Measurements from ENCODE around the gene SH3GL2.

The SH3GL2 gene

DNA sequence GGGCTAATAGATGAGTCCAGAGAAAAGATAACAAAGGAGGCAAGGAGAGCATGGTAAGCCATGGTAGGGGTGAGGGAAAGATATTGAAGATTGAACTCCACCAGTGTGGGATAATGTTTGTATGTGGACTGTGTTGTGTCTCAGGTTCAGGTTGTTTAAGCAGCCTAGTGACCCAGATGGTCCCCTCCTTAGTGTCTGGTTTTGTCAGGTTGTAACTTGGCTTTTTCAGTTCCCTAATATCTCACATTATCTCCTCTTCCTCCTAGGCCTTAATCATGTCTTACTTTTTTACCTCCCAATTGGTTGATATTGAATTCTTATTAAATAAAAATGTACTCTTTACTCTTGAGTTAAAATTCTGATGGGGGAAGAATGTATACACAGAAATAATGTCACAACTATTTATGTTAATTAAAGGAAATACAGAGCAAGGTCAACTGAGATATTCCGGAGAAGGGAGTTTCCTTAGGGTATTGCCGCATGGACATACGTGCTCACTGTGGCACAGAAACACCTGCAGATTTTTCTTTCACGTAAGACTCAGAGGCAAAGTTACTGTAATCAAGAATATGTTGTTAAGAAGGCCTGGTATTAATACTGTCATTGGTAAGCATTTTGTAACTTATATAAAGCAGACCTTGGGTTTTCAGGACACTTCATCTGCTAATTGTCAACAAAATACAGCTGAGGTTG, 23.4 kb upstream of the SH3GL2 start:
- no peak for DNase-seq (ENCODE audit: low read depth)
- no peak overlapping the region for H3K4me3 ChIP-seq (ENCODE audit: low read length)
- TF ChIP-seq, protein P1, sequence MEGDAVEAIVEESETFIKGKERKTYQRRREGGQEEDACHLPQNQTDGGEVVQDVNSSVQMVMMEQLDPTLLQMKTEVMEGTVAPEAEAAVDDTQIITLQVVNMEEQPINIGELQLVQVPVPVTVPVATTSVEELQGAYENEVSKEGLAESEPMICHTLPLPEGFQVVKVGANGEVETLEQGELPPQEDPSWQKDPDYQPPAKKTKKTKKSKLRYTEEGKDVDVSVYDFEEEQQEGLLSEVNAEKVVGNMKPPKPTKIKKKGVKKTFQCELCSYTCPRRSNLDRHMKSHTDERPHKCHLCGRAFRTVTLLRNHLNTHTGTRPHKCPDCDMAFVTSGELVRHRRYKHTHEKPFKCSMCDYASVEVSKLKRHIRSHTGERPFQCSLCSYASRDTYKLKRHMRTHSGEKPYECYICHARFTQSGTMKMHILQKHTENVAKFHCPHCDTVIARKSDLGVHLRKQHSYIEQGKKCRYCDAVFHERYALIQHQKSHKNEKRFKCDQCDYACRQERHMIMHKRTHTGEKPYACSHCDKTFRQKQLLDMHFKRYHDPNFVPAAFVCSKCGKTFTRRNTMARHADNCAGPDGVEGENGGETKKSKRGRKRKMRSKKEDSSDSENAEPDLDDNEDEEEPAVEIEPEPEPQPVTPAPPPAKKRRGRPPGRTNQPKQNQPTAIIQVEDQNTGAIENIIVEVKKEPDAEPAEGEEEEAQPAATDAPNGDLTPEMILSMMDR (conservative IDR thresholded peaks at IDR 0.05; ENCODE audit: low read depth, low read length), result no peak

DNA sequence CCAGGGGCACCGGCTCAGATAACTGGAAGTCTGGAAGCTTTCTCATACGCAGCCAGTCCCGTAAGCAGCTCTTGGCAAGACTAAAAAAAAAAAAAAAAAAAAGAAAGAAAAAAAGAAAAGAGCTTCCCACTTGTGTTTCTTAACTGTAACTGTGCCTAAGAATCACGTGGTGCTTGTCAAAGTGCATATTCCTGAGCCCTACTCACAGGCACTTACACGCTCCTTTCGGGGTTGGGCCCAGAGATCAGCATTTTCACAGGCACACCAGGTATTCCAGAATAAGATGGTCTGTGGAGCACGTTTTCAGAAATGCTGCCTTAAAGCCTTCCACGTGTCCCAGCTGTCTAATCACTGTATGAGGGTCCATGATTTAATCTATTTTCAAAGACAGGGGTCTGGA, 22.6 kb upstream of the SH3GL2 start:
- DNase-seq (ENCODE audit: low read depth), result no peak
- no peak overlapping the region for H3K4me3 ChIP-seq (ENCODE audit: low read length)
- TF ChIP-seq, protein P1 (conservative IDR thresholded peaks at IDR 0.05; ENCODE audit: low read depth, low read length), result no peak

DNA sequence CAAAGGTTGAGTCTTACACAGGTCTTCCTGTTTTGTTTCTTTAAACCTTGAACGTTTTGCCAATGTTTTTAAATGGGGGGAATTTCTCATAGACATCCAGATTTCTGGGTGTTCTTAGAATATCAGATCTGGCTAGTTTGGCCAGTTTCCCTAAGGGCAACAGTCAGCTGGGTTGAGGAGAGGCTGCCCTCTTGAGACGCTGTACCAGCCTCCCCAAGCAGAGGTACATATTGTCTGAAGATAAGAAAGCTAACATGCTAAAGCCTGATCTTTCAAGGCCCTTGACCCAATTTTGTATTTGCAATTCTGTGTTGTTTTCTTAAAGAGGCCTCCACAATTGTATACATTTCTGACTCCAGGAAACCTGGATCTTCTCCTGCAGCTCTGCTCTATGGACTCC, 21.9 kb upstream of the SH3GL2 start:
- no peak overlapping the region for H3K4me3 ChIP-seq (ENCODE audit: low read length)
- TF ChIP-seq, protein P1 (conservative IDR thresholded peaks at IDR 0.05; ENCODE audit: low read depth, low read length), result no peak
- DNase-seq (ENCODE audit: low read depth), result no peak

DNA sequence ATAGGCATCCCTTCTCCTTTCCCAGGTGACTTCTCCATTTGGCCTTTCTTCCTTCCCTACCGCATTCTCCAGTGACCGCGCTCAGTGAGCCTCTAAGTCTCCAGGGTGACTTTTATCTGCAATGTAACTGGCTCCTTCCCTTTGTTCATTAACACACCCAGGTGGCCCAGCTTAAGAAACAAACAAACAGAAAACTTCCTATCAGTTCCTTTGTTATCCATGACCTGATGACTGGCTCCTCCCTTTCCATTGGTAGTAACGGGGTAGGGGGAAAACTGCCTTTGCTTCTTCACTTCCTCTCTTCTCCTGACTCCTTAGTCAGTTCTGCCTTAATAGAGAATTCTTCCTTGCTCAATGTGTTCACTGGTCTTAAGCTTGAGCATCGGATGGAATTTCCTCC, 7.0 kb upstream of the SH3GL2 start:
- no peak for DNase-seq (ENCODE audit: low read depth)
- no peak overlapping the region for H3K4me3 ChIP-seq (ENCODE audit: low read length)
- TF ChIP-seq, protein P1 (conservative IDR thresholded peaks at IDR 0.05; ENCODE audit: low read depth, low read length), result no peak

DNA sequence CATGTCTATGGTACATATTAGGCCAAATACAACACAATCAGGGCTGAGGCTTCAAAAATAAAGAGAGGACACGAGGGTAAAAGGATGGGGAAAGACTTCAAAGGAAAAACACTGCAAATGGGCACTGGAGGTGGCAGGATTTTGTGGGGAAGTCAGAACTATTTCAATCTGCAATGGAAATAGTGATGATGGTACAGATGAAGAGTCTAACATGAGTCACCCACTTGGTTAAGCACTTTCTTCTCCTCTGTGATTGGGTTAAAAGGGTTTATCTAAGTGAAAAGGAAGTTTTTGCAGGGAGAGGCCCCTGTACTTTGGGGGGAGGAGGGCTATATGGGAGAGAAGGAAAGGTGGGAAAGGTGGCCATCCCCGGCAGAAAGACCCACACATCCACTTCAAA, 4.5 kb upstream of the SH3GL2 start:
- H3K4me3 ChIP-seq (ENCODE audit: low read length), result no peak overlapping the region
- no peak for DNase-seq (ENCODE audit: low read depth)
- TF ChIP-seq, protein P1 (conservative IDR thresholded peaks at IDR 0.05; ENCODE audit: low read depth, low read length), result no peak

DNA sequence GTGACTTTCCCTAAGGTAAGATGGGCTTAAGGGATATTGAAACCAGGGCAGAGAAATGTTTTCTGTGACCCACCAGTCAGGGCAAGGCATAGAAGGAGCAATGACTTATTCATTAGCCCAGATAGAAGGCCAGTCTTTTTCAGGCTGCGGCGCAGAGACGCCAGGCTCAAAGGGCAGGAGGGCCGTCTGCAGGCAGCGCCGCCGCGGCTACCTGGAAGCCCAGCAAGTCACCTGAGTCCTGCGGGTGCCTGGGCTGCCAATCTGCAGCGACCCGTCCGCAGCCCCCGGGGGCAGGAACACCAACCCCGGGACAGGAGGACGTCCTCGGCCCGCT, 322 bp upstream of the SH3GL2 start:
- TF ChIP-seq, protein P1 (conservative IDR thresholded peaks at IDR 0.05; ENCODE audit: low read depth, low read length), result no peak
- H3K4me3 ChIP-seq (ENCODE audit: low read length), result peak overlapping the region; percentile 50
- no peak for DNase-seq (ENCODE audit: low read depth)

DNA sequence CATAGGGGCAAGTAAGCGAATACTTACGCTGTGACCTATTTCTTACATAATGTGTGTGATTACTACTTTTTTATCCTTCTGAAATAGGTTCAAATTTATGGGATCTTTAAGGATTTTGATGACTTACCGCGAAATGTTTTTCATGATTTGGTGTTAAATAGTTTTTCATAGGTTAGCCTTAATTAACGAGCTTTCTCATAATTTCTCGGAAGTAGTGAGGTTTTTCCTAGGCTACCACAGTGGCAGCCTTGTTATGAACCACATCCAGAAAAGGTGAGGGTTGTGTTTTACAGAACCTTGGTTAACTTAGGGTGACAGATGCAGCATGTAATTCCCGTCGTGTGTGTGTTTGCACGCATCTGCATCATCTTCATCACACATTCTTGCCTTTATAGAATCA, 1.3 kb downstream of the SH3GL2 start:
- TF ChIP-seq, protein P1 (conservative IDR thresholded peaks at IDR 0.05; ENCODE audit: low read depth, low read length), result no peak

More for the DNA sequence above, 1.3 kb downstream of the SH3GL2 start:
- no peak overlapping the region for H3K4me3 ChIP-seq (ENCODE audit: low read length)
- no peak for DNase-seq (ENCODE audit: low read depth)

All from retinal pigment epithelial cell (primary cell).